ENCODE results near the gene SECISBP2. TPM values are rescaled to one million over a fixed set of nuclear protein-coding genes. Genes with fewer than 3 reads are reported as not detected.

Gene SECISBP2
- total and polyA plus RNA-seq, 2 of the 13 experiments (the other 11 are each of a cell fraction or from before 2014, with no cell fraction given): 32.4 to 38.0 TPM

DNA sequence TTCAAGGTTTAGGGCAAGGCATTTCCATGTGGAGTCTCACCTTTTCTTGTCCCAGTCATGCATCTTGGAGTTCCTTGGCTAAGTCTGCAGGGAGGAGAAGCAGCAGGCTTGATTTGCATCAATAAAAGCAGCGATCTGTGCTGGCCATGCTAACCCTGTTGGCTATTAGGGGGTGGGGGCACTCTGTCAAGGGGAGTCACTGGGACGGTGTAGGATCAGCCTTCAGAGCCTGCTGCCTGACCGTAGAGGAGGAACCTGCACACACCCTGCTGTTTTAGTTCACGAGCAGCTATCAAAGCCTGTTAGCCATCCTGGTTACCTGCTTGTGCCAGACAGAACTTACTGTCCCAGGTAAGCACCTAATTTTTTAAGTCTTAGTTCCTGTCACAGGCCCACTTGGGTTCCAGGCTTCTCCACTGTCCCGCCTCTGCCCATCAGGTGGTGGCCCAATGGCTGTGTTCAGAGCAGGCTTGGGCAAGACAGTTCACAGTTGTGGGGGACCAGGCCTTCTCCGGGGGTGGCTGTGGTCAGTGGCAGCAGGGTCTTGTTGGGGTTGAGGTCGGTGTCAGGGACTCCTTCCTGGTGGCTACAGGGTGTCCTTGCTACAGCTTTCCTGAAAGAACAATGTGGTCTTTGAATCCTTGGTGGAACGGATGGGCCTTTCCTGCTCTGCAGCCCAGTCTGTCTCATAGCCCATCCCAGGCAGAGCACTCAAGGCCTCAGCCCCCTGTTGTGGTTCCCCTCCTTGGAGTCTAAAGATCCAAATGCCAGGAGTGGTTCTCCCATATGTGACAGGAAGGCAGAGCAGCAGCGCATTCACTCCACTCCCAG is 43.7 kb downstream of the SECISBP2 start (continued):
- TF ChIP-seq, protein P1, sequence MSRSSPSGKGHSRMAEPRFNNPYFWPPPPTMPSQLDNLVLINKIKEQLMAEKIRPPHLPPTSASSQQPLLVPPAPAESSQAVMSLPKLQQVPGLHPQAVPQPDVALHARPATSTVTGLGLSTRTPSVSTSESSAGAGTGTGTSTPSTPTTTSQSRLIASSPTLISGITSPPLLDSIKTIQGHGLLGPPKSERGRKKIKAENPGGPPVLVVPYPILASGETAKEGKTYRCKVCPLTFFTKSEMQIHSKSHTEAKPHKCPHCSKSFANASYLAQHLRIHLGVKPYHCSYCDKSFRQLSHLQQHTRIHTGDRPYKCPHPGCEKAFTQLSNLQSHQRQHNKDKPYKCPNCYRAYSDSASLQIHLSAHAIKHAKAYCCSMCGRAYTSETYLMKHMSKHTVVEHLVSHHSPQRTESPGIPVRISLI (CRISPR knock-in tag; IDR thresholded peaks at IDR 0.05; ENCODE audit: borderline replicate concordance): no peak

DNA sequence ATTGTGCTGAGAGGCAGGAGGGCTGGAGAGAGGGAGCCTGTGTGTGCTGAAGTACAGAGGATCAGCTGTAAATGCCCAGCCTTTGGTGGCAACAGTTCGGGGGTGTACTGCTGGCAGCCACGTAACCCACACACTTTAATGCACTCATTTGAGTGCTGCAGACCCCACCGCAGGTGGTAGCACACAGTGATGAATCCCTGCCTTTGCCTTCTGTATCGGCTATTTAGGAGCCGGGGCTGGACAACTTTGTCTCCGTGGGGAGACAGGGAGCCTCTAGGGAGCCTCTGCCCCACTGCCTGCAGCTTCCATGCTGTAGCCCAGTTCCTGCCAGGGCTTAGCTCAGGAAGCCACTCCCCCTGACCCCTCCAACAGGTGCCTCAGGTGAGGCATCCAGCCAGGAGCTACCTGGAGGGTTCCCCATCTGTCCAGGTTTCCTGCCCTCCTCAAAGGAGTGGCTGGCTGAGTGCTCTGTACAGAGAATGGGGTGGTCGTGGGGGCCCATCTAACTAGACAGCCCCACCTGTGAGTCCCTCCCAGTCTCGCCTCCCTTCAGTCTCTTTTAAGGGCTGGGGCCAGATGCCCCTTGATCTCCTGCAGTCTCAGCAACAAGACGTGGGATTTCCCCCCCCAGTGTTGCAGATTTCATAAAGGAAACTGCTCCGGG is 44.5 kb downstream of the SECISBP2 start:
- H3K79me2 ChIP-seq (ENCODE audit: insufficient read depth, low read length): no peaks in the 10 kb centered on the region
- TF ChIP-seq ZNF326 (CRISPR knock-in tag; IDR thresholded peaks at IDR 0.05; ENCODE audit: borderline replicate concordance) (no peak), ZSCAN12 (CRISPR knock-in tag; IDR thresholded peaks at IDR 0.05) (no peak), ZKSCAN5 (CRISPR knock-in tag; IDR thresholded peaks at IDR 0.05) (no peak), ZNF773 (CRISPR knock-in tag; IDR thresholded peaks at IDR 0.05; ENCODE audit: borderline replicate concordance) (no peak), ZBTB38 (CRISPR knock-in tag; IDR thresholded peaks at IDR 0.05) (0 out of 2 replicates have a peak, but pooled peaks have one; percentile 26)
- no peak for ATAC-seq
- H3K4me3 ChIP-seq (replicated peaks in 1 of 3; ENCODE audit: insufficient read depth in 1 of 3, low read depth in 2 of 3, low read length in 3 of 3): no peak overlapping the region
- FAIRE-seq: no peak
- 100% methylated on average over 5 of the region's 10 CpGs for WGBS (ENCODE audit: low lambda C conversion rate)
- peaks cover 66% of the 10 kb centered on the region for H3K4me1 ChIP-seq (ENCODE audit: insufficient read depth, low read length)
- H3K4me2 ChIP-seq (ENCODE audit: low read depth, low read length): no peak overlapping the region
- H2AFZ ChIP-seq (ENCODE audit: low read length): no peak overlapping the region
- ChIA-PET POLR2A (interaction anchor here (1.4 kb wide), 1 partner anchor 194 kb away, joined by 4 read pairs; no protein-coding TSS in a partner anchor), CTCF (ENCODE audit: low intra/inter-chr PET ratio, low total read pairs) (no interaction called here)
- no peak overlapping the region for H3K9ac ChIP-seq (ENCODE audit: insufficient read depth, low read depth, low read length)
- no peaks in the 10 kb centered on the region for H4K20me1 ChIP-seq (ENCODE audit: insufficient read depth, low read length)
- intact Hi-C loops (cut with micrococcal nuclease; ENCODE audit: unreplicated experiment): no loop called here
- no peak overlapping the region for H3K27ac ChIP-seq (ENCODE audit: extremely low read length, insufficient read depth, low read length)
- in situ Hi-C loops (cut with HindIII; ENCODE audit: extremely low pct_ligation_motif_present, low pct_unique_long_range_greater_than_20kb): no loop called here
- no peaks in the 10 kb centered on the region for H3K27me3 ChIP-seq (ENCODE audit: control insufficient read depth in 1 of 2, insufficient read depth in 2 of 2, low read length in 2 of 2)
- H3K36me3 ChIP-seq (replicated peaks in 1 of 2; ENCODE audit: control insufficient read depth in 1 of 2, insufficient read depth in 2 of 2, low read length in 2 of 2): peaks cover 12 to 32% of the 10 kb centered on the region in 2 experiments
- no peak for DNase-seq (ENCODE audit: low spot score)
- H3K9me3 ChIP-seq (ENCODE audit: low read length): no peaks in the 10 kb centered on the region
- BruUV-seq (replicated peaks): no TSS peak
